Transverse colon (tissue), 4 donors: Measurements from ENCODE around the gene CLEC18A.
"Not testable (repeated sequence)": the region's sequence is repeated elsewhere in the genome, so short reads cannot be mapped to it uniquely, and the experiment has no call there.

ENCODE experiments used
- CTCF ChIP-seq, 5 experiments: fragments of 200-600 bp in 3 of 5; fragments of 450-650 bp in 2 of 5; sonication (generic) in 3 of 5; IDR thresholded peaks; 1 replicate in 2 of 5; 2 replicates in 3 of 5; pipeline ENCODE4 v1.5.1; 2016 to 2017; ENCODE audit warnings: antibody characterized with exemption in 5 of 5, inconsistent platforms in 3 of 5, mild to moderate bottlenecking in 2 of 5, moderate library complexity in 1 of 5
- POLR2A ChIP-seq: fragments of 450-650 bp; IDR thresholded peaks from one replicate; pipeline ENCODE4 v1.6.1; 2016; ENCODE audit warnings: antibody characterized with exemption, mild to moderate bottlenecking, moderate library complexity
- POLR2AphosphoS5 ChIP-seq, 3 donors: sonication (generic); formaldehyde crosslinking; IDR thresholded peaks; one replicate each; pipeline ENCODE4 v1.6.1; 2016; ENCODE audit warnings: antibody characterized with exemption in 3 of 3

DNA sequence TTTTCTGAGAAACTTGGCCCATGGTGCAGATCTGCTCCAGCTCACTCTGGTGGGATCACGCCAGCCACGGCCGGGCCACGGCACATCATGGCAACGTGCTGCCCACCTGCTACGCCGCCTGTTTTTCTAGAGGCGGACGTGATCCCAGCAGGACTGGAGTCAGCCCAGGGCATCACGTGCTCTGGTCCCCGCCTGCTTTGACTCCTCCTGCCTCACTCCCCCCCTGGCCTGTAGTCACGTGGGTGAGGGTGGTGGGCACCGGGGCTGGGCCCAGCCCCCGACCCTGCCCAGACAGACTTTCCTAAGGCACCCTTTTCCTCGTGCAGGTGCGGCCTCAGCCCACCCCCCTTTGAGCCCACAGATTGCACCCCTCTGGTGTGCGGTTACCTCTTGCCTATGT, 723 bp upstream of the CLEC18A start:
- not testable (repeated sequence) for TF ChIP-seq CTCF (IDR thresholded peaks at IDR 0.05); POLR2AphosphoS5 (IDR thresholded peaks at IDR 0.05); POLR2A
